Stimulated activated CD4-positive, alpha-beta T cell treated with anti-CD3 and anti-CD28 coated beads, TNF-alpha, amount 100 ng/mL, for 1 hour (primary cell): ENCODE measurements around the gene MPST.
A peak's percentile ranks its signal among the peaks of the same experiment; 100 is the strongest.

Experiments
- DNase-seq, 3 donors: peaks; one replicate each; pipeline ENCODE4 v3.0.0-alpha.2; 2020; ENCODE audit warnings: low read depth in 3 of 3, low spot score in 1 of 3

The MPST gene

GRCh38 chr22:37021710-37022482 is 2.4 kb downstream of the MPST start:
- DNase-seq, result peak in 2 of 3 donors; percentile 9 to 38

GRCh38 chr22:37022483-37023337 is 3.2 kb downstream of the MPST start:
- DNase-seq, result no peak

- DNase-seq, result no peak
Observed at GRCh38 chr22:37023743-37024338, 4.3 kb downstream of the MPST start.

- no peak for DNase-seq
Observed at GRCh38 chr22:37024339-37025157, 5.0 kb downstream of the MPST start.

GRCh38 chr22:37025500-37026070 is 6.0 kb downstream of the MPST start:
- no peak for DNase-seq

GRCh38 chr22:37026325-37026724 is 6.8 kb downstream of the MPST start:
- no peak for DNase-seq

- DNase-seq, result no peak
Observed at GRCh38 chr22:37027556-37027955, 8.0 kb downstream of the MPST start.

GRCh38 chr22:37028692-37029674 is 9.4 kb downstream of the MPST start:
- DNase-seq, result no peak

- DNase-seq, result no peak
Observed at GRCh38 chr22:37030560-37031281, 11.2 kb downstream of the MPST start.

- DNase-seq, result no peak
Observed at GRCh38 chr22:37032134-37032534, 12.6 kb downstream of the MPST start.

- DNase-seq, result no peak
Observed at GRCh38 chr22:37032535-37033460, 13.3 kb downstream of the MPST start.

GRCh38 chr22:37033605-37034430 is 14.3 kb downstream of the MPST start:
- no peak for DNase-seq

GRCh38 chr22:37036655-37037377 is 17.3 kb downstream of the MPST start:
- no peak for DNase-seq

GRCh38 chr22:37037669-37038068 is 18.1 kb downstream of the MPST start:
- DNase-seq, result no peak

- DNase-seq, result no peak
Observed at GRCh38 chr22:37039466-37039865, 19.9 kb downstream of the MPST start.

GRCh38 chr22:37043209-37043827 is 23.8 kb downstream of the MPST start:
- DNase-seq, result no peak
